Measurements from ENCODE around the gene DHX16.

DNA sequence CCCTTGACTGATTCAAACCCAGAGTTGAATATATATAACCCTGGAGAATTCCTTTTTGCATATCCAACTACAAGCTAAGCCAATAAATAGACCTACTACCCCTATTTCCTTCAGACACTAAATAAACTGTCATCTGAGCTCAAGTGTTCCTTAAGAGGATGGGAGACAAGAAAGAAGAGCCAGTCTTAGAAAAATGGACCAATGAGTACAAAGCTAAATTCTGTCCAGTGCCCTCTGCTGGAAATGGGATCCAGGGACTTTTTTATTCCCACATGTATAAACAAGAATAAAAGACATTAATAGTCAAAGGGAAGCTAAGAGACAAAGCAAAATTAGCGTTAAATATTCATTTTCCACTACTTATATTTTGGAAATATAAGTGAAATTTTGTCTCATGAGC lies 60.6 kb downstream of the DHX16 start:
- no peak for TF ChIP-seq ZBTB17 (CRISPR knock-in tag; IDR thresholded peaks at IDR 0.05)
- TF ChIP-seq POLR2AphosphoS5 (IDR thresholded peaks at IDR 0.05; ENCODE audit: control insufficient read depth, insufficient read depth, low read depth, low read length) = 0 out of 2 replicates have a peak, but pooled peaks have one; percentile 6
- no peak for TF ChIP-seq ATF2 (CRISPR knock-in tag; IDR thresholded peaks at IDR 0.05)
- TF ChIP-seq, protein P1, sequence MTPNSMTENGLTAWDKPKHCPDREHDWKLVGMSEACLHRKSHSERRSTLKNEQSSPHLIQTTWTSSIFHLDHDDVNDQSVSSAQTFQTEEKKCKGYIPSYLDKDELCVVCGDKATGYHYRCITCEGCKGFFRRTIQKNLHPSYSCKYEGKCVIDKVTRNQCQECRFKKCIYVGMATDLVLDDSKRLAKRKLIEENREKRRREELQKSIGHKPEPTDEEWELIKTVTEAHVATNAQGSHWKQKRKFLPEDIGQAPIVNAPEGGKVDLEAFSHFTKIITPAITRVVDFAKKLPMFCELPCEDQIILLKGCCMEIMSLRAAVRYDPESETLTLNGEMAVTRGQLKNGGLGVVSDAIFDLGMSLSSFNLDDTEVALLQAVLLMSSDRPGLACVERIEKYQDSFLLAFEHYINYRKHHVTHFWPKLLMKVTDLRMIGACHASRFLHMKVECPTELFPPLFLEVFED (CRISPR knock-in tag; conservative IDR thresholded peaks at IDR 0.05) = no peak
- TF ChIP-seq NR1H2 (CRISPR knock-in tag; IDR thresholded peaks at IDR 0.05) = no peak
- no peak for TF ChIP-seq PTBP1 (IDR thresholded peaks at IDR 0.05; ENCODE audit: low read depth, low read length)

Measured in K562 (cell line).